Liver (tissue), 3 donors: ENCODE data around the gene OGN.

ENCODE experiments used
- CTCF ChIP-seq: fragments of 150-350 bp; IDR thresholded peaks from 2 replicates; pipeline ENCODE4 v1.5.1; 2017; ENCODE audit warnings: improper control_type of control experiment, low read depth, low read length; ENCODE audit not compliant: missing input control
- EGR1 ChIP-seq, 2 donors: IDR thresholded peaks; 2 replicates each; pipeline ENCODE4 v1.6.1; 2016 to 2018; ENCODE audit warnings: antibody characterized with exemption in 2 of 2, low read depth in 2 of 2
- GABPA ChIP-seq, 2 donors: IDR thresholded peaks in 1 of 2; conservative IDR thresholded peaks in 1 of 2; 2 replicates each; pipeline ENCODE4 v1.6.1; 2016; ENCODE audit warnings: antibody characterized with exemption in 2 of 2, mild to moderate bottlenecking in 1 of 2, moderate library complexity in 1 of 2
- MAX ChIP-seq: IDR thresholded peaks from 2 replicates; pipeline ENCODE4 v1.6.1; 2016; ENCODE audit warnings: antibody characterized with exemption
- REST ChIP-seq: IDR thresholded peaks from 2 replicates; pipeline ENCODE4 v1.6.1; 2016; ENCODE audit warnings: antibody characterized with exemption, mild to moderate bottlenecking
- RXRA ChIP-seq, 2 donors: IDR thresholded peaks; 2 replicates each; pipeline ENCODE4 v1.6.1; 2017 to 2018; ENCODE audit warnings: antibody characterized with exemption in 2 of 2, mild to moderate bottlenecking in 1 of 2
- ZBTB33 ChIP-seq: IDR thresholded peaks from 2 replicates; pipeline ENCODE4 v1.6.1; 2016; ENCODE audit warnings: antibody characterized with exemption
- donor health status: healthy.
- donor health status: healthy.

GRCh38 chr9:92360083-92360482 lies 44.3 kb downstream of the OGN start:
- no peak for TF ChIP-seq ZBTB33
- TF ChIP-seq REST, result no peak
- no peak for TF ChIP-seq MAX
- no peak for TF ChIP-seq CTCF
- TF ChIP-seq EGR1 (IDR thresholded peaks at IDR 0.05; ENCODE audit: low read depth in 2 of 2), result no peak
- no peak for TF ChIP-seq GABPA (IDR thresholded peaks at IDR 0.05 in 1 of 2, conservative IDR thresholded peaks at IDR 0.05 in 1 of 2)
- TF ChIP-seq RXRA (IDR thresholded peaks at IDR 0.05), result no peak
